Cardiac muscle cell (in vitro differentiated cells and primary cell): Measurements from ENCODE around the gene RORB. TPM values are rescaled to one million over a fixed set of nuclear protein-coding genes. Genes with fewer than 3 reads are reported as not detected.

ENCODE experiments used
- DNase-seq, 2 donors: peaks; one replicate each; pipeline versions ENCODE4 v3.0.0 to v3.0.0-alpha.2; 2010 to 2017; ENCODE audit warnings: low read depth in 1 of 2, low spot score in 1 of 2
- H3K27ac ChIP-seq: fragments of 200-600 bp; sonication (generic); 2 replicates; pipeline ENCODE4 v1.5.1; 2016
- H3K27me3 ChIP-seq: fragments of 200-600 bp; sonication (generic); 2 replicates; pipeline ENCODE4 v1.6.0; 2016; ENCODE audit warnings: control low read depth
- H3K36me3 ChIP-seq: fragments of 200-600 bp; sonication (generic); 2 replicates; pipeline ENCODE4 v1.5.1; 2016; ENCODE audit warnings: control low read depth
- H3K4me1 ChIP-seq: fragments of 200-600 bp; sonication (generic); 2 replicates; pipeline ENCODE4 v1.8.1; 2017; ENCODE audit warnings: low read depth, mild to moderate bottlenecking, mixed run types
- H3K4me3 ChIP-seq: fragments of 200-600 bp; sonication (generic); 2 replicates; pipeline ENCODE4 v1.5.1; 2016; ENCODE audit warnings: mild to moderate bottlenecking
- H3K9me3 ChIP-seq: fragments of 200-600 bp; sonication (generic); 2 replicates; pipeline ENCODE4 v1.5.1; 2017; ENCODE audit warnings: low read depth, mild to moderate bottlenecking, control low read depth
- CTCF ChIP-seq: IDR thresholded peaks from 2 replicates; pipeline ENCODE4 v1.5.1; 2012; ENCODE audit warnings: low read depth, mild to moderate bottlenecking, low read length
- polyA plus RNA-seq: library from polyadenylated mRNA; unstranded; fragments of >200 nt; fragmentation: Nextera tagmentation; extraction: Ambion mirVana; gene quantifications from 2 replicates; pipeline ENCODE4 v1.2.1, GENCODE V29; 2016
- total RNA-seq: library from RNA; depleted of rRNA; stranded (reverse); fragments of >200 nt; gene quantifications from 2 replicates; pipeline ENCODE4 v1.2.3, GENCODE V29; 2016

The RORB gene
- total and polyA plus RNA-seq, 2 experiments from 2014 or later: 0.03 TPM; not detected in 1

DNA sequence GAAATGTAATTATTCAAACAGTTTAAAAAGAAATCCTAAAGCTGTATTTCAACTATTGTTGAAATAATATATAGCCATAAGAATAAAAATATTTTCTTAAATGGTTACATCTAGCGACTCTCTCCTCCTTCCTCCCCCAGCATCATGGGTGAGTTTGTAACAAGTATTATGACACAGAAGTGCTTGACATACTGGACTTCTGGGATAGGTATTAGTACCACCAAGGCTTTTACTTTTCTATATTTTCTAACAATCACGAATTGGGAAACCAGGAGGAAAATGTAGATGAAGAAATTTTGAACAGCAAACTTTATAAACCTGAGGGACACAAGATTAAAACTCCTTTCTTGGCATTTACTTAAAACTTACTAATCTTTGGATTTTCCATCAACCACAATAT is 4.4 kb downstream of the RORB start:
- no peak for TF ChIP-seq CTCF
- no peak overlapping the region for H3K4me3 ChIP-seq
- no peaks in the 10 kb centered on the region for H3K36me3 ChIP-seq
- H3K9me3 ChIP-seq: no peaks in the 10 kb centered on the region
- H3K27ac ChIP-seq: no peak overlapping the region
- no peak for DNase-seq
- H3K4me1 ChIP-seq: peaks cover 5% of the 10 kb centered on the region
- H3K27me3 ChIP-seq: peaks cover 78% of the 10 kb centered on the region

DNA sequence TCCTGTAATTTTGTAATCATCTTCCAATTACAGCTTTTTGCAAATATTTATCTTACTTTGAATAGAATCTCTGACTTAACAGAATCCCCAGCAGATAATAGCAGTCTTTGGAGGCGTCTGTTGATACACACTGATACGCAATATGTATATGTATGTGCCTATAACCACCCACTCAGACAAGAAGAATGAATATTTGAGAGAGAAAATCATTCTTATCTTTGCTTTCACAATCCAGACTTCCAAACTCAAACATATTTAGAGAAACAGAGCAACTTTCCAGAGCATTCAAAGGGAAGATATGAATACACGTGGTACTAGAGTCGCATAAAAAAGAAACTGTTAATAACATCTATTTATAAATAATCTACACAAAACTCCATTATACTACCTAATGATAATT is 6.1 kb downstream of the RORB start:
- no peak overlapping the region for H3K4me3 ChIP-seq
- H3K9me3 ChIP-seq: no peaks in the 10 kb centered on the region
- H3K27ac ChIP-seq: no peak overlapping the region
- TF ChIP-seq CTCF: no peak
- peak in 1 of 2 donors; percentile 2 for DNase-seq
- no peaks in the 10 kb centered on the region for H3K4me1 ChIP-seq
- H3K27me3 ChIP-seq: peaks cover 62% of the 10 kb centered on the region
- H3K36me3 ChIP-seq: no peaks in the 10 kb centered on the region

DNA sequence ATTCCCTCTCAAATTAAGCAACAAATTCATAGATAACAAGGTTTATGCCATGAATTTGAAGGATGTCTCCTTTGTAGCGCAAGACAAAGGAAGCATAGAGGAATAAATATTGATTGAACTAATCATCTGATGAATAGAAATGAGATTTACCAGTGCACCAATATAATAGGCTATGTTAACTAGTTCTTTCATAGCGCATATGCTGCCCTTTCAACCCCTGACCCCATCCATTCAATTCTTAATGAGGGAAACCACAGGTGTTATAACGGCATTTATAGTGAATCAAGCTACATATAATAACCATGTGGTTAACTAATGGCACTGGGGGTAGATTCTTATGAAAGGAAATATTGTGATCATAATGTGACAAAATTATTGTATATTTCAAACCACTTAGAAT is 6.5 kb downstream of the RORB start:
- Histone ChIP-seq H3K4me3 (no peak overlapping the region), H3K4me1 (no peaks in the 10 kb centered on the region), H3K36me3 (no peaks in the 10 kb centered on the region), H3K27me3 (peaks cover 57% of the 10 kb centered on the region), H3K9me3 (no peaks in the 10 kb centered on the region), H3K27ac (no peak overlapping the region)
- DNase-seq: no peak
- no peak for TF ChIP-seq CTCF

DNA sequence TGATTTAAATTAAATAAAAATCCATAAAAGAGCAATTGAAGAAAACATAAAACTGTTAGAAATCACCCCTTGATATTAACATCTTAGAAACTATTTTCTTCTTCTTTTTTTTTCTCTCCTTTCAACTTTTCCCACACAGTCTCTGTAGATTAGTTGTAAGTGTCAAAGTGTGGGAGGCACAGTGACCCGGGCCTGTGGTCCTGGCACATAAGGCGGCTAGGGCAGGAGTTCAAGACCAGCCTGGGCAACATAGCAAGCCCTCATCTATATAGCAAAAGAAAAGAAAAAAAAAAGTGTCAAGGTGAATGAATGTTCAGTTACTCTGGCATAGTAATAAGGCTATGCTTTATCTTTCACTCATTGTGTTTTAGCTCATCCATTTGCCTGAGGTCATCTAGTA is 14.2 kb downstream of the RORB start:
- no peaks in the 10 kb centered on the region for H3K9me3 ChIP-seq
- no peaks in the 10 kb centered on the region for H3K36me3 ChIP-seq
- no peak for DNase-seq
- H3K27me3 ChIP-seq: peaks cover 2% of the 10 kb centered on the region
- no peak for TF ChIP-seq CTCF
- H3K27ac ChIP-seq: no peak overlapping the region
- H3K4me1 ChIP-seq: no peaks in the 10 kb centered on the region
- H3K4me3 ChIP-seq: no peak overlapping the region

GRCh38 chr9:74512416-74512815 is 15.3 kb downstream of the RORB start:
- H3K27me3 ChIP-seq: peaks cover 2% of the 10 kb centered on the region
- no peak for TF ChIP-seq CTCF

GRCh38 chr9:74513221-74513620 is 16.1 kb downstream of the RORB start:
- Histone ChIP-seq H3K9me3 (no peaks in the 10 kb centered on the region), H3K27me3 (peaks cover 2% of the 10 kb centered on the region), H3K36me3 (no peaks in the 10 kb centered on the region), H3K27ac (no peak overlapping the region), H3K4me1 (no peaks in the 10 kb centered on the region), H3K4me3 (no peak overlapping the region)
- no peak for TF ChIP-seq CTCF
- DNase-seq: no peak

More at GRCh38 chr9:74512416-74512815, 15.3 kb downstream of the RORB start:
- no peaks in the 10 kb centered on the region for H3K36me3 ChIP-seq
- DNase-seq: no peak
- H3K4me3 ChIP-seq: no peak overlapping the region
- H3K27ac ChIP-seq: no peak overlapping the region
- no peaks in the 10 kb centered on the region for H3K4me1 ChIP-seq
- H3K9me3 ChIP-seq: no peaks in the 10 kb centered on the region
